ENCODE results near the gene CTU1.

The CTU1 gene

DNA sequence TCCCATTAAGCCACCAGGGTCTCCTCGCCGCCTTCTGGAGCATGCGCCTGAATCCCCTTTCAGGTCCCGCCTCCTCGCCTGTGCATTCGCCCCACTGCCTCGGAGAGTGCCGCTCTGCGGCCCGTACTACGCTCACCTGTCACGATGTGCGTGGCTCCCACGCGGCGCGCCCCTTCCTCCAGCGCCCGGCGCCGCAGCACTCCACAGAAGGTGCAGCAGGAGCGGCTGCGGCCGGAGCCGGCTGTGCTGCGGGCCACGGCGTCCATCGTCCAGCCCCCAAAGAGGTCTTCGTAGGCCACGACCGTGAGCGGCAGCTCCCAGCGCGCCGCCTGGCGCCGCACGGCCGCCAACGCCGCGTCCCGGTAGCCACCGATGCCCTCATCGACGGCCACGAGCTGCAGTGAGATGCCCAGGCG is 4.3 kb downstream of the CTU1 start:
- no peak for DNase-seq (ENCODE audit: low spot score)

DNA sequence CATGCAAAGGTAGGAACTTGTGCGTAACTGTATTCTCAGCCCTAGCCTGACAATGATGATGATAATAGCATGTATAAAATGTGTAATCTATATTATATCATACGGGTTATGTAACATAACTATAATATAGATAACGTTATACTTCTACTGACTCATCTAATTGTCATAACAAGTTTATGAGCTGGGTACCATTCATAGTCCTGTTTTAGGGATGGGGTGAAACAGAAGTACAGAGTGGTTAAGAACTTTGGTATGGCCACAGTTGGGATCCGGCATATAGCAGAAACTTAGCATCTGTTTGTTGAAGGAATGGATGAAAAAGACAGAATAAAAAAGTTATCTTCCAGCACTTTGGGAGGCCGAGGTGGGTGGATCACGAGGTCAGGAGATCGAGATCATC is 5.2 kb downstream of the CTU1 start:
- no peak for DNase-seq (ENCODE audit: low spot score)

DNA sequence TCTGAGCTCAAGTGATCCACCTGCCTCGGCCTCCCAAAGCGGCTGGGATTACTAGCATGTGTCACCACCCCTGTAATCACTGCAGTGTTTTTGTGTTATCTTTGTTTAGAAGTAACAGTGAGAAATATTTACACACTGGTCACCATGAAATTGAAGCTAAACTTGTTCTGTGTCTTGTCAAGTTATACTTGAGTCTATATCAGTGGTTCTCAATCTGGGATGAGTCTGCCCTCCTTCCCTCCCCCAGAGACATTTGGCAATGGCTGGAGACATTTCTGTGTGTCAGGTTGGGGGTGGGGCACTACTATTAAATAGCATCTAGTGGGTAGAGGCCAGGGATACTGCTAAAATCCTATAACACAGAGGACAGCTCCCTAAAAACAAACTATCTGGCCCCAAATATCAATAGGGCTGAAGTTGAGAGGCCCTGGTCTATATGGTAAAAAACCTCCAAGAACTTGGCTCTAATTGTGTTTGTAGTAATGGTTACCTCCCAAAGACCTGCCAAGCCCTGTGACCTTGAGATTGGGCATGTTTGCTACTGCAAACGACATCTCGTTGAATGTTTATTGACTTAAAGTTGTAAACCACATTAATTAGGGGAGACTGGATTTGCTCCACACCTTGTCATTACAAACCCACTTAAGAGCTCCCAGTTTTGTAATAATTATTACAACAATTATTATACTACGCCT is 6.9 kb downstream of the CTU1 start:
- DNase-seq (ENCODE audit: low spot score) = no peak

DNA sequence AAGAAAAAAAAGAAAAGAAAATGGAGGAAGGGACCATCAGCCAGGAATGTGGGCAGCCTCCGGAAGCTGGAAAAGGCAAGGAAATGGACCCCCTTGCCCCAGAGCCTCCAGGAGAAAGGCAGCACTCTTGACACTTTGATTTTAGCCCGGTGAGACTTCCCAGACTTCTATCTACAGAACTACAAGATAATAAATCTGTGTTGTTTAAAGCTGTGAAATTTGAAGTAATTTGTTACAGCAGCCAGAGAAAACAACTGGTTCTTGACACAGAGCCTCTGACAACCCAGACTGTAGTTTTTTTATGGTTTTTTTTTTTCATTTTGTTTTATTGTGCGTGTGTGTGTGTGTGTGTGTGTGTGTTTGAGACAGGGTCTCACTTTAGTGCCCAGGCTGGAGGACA is 7.6 kb downstream of the CTU1 start:
- no peak for DNase-seq (ENCODE audit: low spot score)

DNA sequence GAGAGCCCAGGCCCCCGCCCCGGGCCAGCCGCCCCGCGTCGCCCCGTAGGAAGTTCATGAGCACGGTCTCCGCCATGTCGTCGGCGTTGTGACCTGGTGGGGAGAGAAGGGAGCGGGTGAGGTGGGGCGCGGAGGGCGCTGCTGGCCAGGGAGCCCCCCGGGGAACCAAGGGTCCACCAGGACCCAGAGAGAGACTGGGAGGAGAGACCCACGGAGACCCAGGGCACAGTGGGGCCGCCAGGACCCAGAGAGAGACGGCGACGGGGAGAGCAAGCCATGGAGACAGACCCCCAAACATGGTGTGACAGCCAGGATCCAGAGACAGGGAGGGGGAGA is 9.2 kb downstream of the CTU1 start:
- DNase-seq (ENCODE audit: low spot score) = no peak

DNA sequence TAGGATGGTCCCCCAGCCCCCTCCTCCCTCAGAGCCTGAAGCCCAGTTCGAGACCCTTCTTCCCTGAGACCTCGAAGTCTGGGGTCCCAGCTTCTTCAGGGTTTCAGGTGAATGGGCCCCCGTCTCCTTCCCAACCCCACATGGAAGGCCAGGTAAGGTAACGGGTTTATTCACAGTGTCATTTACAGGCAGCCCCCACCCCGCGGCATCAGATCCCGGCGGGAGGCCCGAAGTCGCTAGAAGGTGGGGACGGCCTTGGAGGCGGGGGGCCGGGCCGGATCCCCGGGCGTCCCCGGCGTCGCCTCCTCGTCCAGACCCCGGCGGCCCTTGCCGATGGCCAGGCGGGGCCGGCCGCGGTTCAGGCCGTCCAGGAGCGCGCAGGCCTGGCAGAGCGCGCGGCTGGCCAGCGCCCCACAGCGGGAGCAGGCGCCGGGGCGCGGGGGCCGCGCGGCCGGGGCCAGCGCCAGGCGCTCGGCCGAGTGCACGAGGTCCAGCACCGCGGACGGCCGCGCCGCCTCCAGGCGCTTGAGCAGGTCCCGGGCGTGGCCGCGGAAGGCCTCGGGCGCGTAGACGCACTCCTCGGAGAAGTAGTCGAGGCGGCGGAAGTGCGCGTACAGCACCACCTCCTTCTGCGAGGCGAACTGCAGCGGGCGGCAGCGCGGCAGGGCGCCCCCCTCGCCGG is 9.7 kb downstream of the CTU1 start:
- DNase-seq (ENCODE audit: low spot score) = no peak

DNA sequence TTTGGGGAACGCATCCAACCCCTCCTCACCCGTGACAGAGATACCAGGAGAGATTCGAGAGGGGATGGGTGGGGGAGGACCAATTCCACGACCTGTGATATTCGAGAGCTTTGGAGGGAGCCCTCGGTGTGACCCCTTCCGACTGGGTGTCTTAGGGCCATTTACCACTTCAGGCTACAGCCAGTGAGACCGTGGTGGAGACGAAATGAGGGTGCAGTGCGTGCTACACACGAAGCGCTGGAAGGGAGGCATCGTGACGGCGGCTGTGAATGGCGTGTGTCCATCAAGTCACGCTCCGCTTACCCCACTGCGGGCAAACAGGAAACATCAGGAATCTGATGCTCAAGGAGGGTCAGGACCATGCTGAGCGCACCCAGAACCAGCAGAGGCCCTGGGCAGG is 10.4 kb downstream of the CTU1 start:
- DNase-seq (ENCODE audit: low spot score) = no peak

DNA sequence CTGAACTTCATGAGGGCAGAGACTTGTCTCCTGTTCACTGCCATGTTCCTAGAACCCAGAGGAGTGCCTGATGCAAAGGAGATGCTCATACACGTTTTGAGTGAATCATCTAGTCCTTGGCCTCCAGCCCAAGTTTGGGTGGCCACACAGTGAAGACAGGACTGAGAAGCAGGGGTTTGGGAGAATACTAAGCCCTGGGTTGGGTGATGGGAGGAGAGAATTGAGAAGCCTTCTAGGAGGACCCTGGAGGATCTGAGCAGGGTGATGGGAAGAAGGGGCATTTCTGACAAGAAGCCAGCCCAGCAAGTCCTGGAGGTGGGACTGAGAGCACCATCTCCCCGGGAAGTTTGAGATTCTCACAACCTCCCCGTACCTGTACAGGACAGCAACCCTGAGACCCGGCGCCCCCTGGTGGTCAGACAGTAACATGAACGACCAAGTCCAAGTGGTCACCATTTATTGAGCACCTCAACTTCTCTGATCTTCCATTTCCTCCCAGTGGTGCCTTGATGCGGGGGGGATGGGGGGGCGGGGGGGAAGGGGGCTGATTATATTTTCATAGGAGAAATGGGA is 11.0 kb downstream of the CTU1 start:
- peak; percentile 72 for DNase-seq (ENCODE audit: low spot score)

DNA sequence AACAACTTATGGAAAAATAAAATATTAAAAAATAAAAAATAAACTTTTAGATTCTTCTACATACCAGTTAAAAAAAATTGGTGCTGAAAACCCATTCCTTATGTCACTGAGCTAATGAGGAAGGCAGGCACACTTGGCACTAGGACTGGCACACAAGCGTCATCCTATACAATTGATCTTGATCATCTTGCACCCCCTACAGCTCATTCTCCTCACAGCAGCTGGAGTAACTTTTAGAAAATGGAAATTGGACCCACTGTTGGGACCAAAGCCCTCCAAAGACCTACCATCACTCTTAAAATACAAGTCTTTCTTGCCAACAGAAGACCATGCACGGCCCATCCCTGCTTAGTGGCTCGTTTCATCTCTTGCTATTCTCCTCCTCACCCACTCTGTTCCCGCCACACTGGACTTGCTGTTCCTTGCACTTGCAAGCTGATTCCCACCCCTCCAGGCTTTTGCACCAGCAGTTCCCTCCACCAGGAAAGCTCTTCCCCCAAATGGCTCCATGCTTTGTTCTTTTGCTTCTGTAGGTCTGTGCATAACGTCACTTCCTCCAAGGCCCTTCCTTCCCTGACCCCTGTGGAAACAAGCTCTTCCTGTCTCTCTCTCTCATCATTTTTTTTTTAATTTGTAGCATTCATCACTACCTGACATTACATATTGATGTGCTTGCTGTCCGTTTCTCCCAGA is 11.6 kb downstream of the CTU1 start:
- no peak for DNase-seq (ENCODE audit: low spot score)

DNA sequence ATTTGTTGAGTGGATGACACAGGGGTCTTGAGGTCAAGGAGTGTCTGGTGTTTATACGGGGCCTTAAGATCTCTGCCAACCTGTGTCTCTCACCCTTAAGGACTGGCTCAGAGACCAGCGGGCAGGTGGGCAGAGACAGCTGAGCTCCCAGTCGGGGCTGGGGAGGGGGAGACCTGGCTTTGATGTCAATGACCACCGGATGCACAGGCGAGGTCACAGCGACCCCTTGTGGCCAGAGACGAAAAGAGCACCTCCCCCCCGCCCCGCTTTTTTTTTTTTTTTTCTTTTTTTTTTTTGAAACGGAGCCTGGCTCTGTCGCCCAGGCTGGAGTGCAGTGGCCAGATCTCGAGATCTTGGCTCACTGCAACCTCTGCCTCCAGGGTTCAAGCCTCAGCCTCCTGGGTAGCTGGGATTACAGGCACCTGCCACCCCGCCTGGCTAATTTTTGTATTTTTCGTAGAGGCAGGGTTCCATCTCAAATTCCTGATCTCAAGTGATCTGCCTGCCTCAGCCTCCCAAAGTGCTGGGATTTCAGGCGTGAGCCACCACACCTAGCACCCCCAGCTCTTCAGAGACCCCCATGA is 13.4 kb downstream of the CTU1 start:
- peak; percentile 79 for DNase-seq (ENCODE audit: low spot score)

DNA sequence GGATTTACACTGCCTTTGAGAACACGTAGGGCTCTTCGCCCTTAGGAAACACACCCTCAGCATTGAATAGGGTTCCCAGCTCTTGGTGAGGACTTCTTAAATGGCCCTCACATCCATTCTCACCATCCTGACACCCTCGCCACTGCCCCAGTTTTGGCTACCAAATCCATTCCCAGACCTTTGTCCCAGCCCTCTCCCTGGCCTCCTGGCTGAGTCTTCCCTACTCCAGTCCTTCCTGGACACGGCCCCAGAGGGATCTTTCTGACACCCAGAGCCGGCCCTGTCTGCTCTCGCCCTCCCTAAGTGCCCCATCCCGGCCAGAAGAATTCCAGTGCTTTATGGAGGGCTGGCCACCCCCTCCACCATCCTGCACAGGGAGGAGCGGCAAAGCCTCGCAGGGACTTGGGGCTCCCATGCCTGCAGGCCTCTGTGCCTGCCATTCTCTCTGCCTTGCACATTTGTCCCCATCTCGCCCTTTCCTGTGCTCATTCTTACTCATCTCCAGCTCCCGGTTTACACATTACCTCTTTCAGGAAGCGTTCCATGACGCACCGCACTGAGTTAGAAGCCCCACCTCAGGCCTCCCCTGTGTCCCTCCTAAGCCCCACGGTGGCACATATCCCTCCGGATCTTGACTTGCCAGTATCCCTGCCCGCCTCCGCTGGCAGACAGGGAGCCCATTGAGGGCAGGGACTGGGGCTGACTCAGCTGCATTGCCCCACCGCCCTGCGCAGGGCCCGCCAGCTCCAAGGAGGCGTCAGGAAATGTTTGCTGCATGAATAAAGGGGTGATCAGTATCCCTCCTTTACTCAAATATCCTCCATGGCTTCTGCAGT is 14.5 kb downstream of the CTU1 start:
- no peak for DNase-seq (ENCODE audit: low spot score)

DNA sequence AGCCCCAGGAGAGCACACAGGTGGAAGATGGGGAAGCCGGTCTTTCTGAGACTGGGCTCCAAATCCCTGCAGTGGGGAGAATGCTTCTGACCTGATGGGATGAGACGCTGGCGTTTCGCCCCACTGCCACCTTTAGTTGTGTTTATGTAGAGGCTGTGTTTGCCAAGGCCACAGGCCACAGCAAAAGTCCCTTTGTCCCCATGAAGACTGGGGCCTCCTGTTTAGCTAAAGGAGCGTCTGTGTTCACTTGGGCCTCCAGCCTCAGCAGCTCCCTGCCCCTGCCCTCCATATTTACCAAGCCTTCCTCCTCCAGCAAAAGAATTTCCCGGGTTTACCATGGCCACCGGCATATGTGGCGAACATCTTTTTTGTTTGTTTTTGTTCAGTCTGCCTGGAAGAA is 15.1 kb downstream of the CTU1 start:
- no peak for DNase-seq (ENCODE audit: low spot score)

DNA sequence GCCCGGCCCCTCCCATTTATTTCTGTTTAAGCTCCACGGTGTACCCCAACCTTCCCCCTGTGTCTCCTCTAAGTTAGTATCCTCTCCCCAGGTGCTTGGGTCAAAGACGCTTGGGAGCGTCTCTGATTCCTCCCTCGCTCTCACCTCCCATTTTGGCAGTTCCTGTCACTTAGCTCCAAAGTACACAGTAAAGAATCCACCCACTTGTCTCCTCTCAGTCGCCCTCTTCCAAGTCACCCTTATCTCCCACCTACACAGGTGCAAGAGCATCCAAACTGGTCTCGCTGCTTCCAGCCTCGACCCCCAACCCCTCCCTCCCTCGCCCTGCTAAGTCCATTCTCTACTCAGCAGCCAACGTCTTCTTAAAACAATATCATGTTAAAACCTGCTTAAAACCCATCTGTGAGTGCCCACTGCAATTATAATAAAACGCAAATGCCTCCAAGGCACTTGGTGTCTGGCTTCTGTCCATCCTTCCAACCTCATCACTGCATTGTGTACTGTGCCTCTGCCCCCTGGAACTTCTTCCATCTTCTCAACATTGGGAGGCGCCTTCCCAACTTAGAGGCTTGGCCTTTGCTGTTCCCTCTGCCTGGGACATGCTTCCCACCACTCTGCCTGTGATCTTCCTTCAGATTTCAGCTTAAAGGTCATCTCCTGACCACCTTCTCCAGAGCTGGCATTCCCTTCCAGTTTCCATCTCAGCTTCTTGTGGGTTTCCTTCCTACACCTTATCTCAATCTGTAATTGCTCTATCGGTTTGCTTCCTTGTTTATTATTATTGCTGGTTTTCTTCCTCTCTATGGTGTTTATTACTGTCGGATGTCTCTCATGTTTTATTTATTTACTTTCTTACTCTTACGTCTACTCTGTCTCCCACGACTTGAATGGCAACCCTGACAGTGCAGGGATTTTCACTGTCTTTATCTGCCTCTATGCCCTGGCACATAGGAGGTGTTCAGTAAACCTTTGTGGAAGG is 16.0 kb downstream of the CTU1 start:
- DNase-seq (ENCODE audit: low spot score) = no peak

DNA sequence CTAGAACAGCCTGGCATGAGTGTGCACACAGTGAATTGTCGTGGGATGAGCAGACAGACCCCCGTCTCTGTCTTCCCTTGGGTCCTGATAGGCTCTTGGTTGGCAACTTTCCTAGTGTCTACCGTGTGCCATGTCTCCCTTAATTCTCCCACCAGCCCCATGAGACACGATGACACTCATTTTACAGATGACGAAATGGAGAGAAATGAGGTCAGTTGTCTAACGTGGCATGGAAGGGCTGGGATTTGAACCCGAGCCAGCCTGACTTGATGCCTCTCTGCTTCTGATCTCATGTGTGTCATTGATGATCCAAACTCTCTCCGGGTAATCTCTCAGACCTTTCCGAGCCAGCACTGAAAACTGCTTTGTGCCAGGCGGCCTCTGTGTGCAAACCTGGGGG is 17.1 kb downstream of the CTU1 start:
- DNase-seq (ENCODE audit: low spot score) = no peak

DNA sequence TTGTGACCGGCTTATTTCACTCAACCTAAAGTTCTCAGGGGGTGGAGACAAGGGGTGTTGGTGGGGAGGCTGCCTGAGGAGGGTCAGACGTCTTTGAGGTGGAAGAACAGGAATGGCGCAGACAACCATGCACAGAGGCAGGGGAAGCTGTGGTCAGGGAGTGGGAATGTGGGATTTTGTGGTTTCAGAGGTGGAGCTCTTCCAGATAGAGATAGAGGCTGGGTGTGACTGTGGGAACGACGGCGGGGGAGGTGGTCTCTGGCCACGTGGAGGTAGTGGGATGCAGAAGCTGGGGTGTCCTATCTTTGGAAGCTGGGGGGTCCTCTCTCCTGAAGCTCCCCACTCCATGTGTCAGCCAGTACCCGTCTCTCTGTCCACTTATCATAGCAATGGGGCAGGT is 17.7 kb downstream of the CTU1 start:
- DNase-seq (ENCODE audit: low spot score) = no peak

DNA sequence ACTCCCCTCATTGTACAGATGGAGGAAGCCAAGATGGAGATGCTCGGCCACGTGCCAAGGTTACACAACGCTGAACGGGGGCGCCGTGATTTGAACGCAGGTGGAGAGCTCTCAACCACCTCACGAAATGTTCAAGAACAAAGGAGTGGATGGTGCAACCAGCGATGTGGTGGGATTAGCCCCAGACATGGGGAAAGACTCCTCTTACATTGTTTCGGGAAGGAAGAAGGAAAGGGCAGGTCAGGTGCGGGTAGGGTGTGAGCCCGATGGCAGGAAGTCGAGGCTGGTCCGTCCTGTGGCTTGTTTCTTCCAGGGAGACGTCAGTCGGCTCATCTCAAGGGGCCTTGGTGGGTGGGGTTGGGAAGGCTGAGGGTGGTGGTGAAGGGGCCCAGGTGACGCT is 18.4 kb downstream of the CTU1 start:
- DNase-seq (ENCODE audit: low spot score) = no peak

DNA sequence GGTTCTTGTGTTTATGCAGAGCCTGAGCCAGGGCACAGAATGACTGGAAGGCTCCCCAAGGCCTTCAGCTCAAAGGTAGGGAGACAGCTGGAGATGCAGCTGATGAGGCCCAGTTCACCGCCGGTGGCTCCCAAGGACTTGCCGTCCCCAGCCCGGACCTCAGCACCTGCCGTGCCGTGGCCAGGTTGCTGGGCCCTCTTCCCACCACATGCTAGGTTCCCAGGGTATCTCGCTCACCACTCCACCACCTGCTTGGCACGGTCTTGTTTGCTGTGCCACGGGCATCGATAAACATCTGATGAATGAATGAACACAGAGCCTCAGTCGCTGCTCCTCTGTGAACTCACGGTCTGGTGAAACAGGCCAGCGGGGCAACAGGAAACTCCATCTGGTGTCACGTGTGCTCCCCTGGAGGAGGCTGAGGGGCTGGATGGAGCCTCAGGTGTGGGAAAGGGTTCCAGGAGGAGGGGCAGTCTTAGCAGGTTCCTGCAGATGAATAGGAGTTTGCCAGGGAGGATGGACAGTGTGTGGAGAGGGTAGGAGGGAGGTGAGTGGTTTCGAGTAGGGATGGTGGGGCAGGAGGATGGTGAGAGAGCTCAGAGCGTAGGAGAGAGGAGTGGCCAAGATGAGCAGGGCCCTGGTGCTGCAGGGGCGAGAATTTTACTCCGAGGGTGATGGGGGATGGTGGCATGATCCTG is 21.9 kb downstream of the CTU1 start:
- DNase-seq (ENCODE audit: low spot score) = no peak

DNA sequence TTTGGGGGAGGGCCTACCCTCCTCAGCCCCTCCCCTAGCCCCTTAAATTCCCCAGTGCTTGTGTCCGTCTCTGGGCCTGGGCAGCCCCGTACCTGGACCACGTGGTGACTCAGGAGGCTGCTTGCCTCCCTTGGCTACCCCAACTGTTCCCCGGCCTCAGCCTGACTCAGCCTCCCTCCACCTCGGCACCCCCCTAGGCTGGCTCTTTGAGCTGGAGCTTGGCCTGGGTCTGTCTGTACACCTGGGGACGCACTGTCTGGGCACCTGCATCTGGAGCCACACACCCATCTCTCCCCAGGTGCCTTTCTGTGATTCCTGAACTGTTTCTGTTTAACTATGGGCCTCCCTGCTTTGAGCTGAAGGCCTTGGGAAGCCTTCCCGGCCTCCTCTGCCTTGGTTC is 23.7 kb downstream of the CTU1 start:
- no peak for DNase-seq (ENCODE audit: low spot score)

DNA sequence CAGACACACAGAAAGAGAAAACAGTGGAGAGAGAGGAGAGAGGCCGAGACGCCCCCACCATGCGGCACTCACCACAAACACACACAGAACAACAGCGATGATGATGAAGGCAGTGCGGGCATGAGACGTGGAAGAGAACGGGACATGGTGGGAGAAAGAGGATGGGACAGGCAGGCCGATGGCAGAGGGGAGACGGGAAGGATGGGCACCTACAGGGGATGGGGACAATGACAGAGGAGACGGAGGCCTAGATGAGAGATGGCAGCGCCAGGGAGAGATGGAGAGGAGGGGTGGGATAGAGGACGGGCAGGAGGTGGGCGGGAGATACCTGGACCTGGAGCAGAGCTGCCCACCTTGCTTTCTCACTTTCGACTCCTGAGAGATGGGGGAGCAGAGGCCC is 24.4 kb downstream of the CTU1 start:
- DNase-seq (ENCODE audit: low spot score) = no peak

DNA sequence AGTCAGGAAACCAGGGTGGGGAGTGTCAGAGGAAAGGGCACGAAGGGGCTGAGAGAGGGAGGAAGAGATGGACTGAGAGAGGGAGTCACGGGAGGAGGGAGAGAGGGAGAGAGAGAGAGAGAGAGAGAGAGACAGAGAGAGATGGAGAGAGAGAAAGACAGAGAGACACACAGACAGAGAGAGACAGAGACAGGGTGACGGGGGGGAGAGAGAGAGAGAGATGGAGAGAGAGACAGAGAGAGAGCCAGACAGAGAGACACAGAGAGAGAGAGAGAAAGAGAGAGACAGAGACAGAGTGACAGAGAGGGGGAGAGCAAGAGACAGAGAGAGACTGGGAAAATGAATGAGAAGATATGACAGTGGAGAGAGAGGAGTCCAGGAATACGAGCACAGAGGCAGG is 25.0 kb downstream of the CTU1 start:
- DNase-seq (ENCODE audit: low spot score) = no peak
